ENCODE results near the gene ZNF853. TPM values are rescaled to one million over a fixed set of nuclear protein-coding genes. Genes with fewer than 3 reads are reported as not detected.

Gene ZNF853
- total and polyA plus RNA-seq, 10 of the 15 experiments (the other 5 are each of a cell fraction or from before 2014, with no cell fraction given), result 0.04 to 0.26 (median 0.05) TPM; not detected in 4

DNA sequence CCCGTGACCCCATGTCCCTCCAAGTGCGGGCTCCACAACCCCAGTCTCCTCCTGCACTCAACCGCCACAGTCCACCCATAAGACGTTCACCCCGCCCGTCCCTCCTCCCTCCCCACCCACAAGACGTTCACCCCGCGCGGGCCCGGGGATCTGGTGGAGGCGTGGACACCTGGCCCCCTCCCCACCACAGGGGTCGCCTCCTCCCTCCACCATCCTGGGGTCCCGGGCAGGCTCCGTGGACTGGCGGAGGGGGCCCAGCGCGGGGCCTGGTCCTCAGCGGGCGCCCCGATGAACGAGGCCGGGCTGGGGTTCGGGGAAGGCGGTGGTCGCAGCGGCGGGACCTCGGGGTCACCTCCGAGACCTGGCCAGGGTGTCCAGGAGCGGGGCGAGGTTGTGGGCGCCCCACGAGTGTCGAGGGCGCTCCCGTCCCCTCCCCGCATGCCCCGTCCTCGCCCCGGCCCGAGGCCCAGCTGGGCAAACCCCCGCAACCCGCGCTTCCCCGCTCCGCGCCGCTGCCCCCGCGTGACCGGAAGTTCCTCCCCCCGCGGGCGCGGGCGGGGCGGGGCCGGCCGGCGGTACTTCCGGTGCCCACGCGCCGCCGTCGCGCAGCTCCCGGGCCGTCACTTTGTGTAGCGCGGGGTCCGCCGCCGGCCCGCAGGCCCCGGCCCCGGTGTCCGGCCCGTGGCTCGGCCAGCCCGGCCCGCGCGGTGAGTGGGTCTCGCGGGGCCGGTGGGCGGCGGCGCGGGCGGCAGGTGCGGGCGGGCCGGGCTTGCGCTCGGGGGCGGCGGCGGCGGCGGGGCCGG is 21.5 kb downstream of the ZNF853 start, which contains the start of gene ZNF316 (continued):
- TF ChIP-seq, protein P1, sequence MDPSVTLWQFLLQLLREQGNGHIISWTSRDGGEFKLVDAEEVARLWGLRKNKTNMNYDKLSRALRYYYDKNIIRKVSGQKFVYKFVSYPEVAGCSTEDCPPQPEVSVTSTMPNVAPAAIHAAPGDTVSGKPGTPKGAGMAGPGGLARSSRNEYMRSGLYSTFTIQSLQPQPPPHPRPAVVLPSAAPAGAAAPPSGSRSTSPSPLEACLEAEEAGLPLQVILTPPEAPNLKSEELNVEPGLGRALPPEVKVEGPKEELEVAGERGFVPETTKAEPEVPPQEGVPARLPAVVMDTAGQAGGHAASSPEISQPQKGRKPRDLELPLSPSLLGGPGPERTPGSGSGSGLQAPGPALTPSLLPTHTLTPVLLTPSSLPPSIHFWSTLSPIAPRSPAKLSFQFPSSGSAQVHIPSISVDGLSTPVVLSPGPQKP (IDR thresholded peaks at IDR 0.05; ENCODE audit: low read depth, low read length), result peak; percentile 70
- no peak for TF ChIP-seq HSF1 (IDR thresholded peaks at IDR 0.05; ENCODE audit: low read depth, low read length)
- TF ChIP-seq ATF3 (IDR thresholded peaks at IDR 0.05; ENCODE audit: borderline replicate concordance, extremely low read depth, low read depth, low read length), result peak; percentile 69
- no peak for TF ChIP-seq FOS (IDR thresholded peaks at IDR 0.05; ENCODE audit: borderline replicate concordance, extremely low read depth, insufficient read length)
- TF ChIP-seq RUNX3 (IDR thresholded peaks at IDR 0.05; ENCODE audit: low read length), result 0 out of 2 replicates have a peak, but pooled peaks have one; percentile 13
- no peak for TF ChIP-seq YY1 (IDR thresholded peaks at IDR 0.05; ENCODE audit: low read depth, low read length)
- peak; percentile 68; the same call in 1 of the 2 replicates for TF ChIP-seq TCF3 (IDR thresholded peaks at IDR 0.05; ENCODE audit: borderline replicate concordance, insufficient read depth, low read depth, low read length)
- no peak for TF ChIP-seq JUNB (IDR thresholded peaks at IDR 0.05)
- TF ChIP-seq TCF7 (IDR thresholded peaks at IDR 0.05; ENCODE audit: borderline replicate concordance), result no peak
- TF ChIP-seq BACH1 (IDR thresholded peaks at IDR 0.05; ENCODE audit: borderline replicate concordance), result peak; percentile 97
- TF ChIP-seq, protein P2, sequence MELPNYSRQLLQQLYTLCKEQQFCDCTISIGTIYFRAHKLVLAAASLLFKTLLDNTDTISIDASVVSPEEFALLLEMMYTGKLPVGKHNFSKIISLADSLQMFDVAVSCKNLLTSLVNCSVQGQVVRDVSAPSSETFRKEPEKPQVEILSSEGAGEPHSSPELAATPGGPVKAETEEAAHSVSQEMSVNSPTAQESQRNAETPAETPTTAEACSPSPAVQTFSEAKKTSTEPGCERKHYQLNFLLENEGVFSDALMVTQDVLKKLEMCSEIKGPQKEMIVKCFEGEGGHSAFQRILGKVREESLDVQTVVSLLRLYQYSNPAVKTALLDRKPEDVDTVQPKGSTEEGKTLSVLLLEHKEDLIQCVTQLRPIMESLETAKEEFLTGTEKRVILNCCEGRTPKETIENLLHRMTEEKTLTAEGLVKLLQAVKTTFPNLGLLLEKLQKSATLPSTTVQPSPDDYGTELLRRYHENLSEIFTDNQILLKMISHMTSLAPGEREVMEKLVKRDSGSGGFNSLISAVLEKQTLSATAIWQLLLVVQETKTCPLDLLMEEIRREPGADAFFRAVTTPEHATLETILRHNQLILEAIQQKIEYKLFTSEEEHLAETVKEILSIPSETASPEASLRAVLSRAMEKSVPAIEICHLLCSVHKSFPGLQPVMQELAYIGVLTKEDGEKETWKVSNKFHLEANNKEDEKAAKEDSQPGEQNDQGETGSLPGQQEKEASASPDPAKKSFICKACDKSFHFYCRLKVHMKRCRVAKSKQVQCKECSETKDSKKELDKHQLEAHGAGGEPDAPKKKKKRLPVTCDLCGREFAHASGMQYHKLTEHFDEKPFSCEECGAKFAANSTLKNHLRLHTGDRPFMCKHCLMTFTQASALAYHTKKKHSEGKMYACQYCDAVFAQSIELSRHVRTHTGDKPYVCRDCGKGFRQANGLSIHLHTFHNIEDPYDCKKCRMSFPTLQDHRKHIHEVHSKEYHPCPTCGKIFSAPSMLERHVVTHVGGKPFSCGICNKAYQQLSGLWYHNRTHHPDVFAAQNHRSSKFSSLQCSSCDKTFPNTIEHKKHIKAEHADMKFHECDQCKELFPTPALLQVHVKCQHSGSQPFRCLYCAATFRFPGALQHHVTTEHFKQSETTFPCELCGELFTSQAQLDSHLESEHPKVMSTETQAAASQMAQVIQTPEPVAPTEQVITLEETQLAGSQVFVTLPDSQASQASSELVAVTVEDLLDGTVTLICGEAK (IDR thresholded peaks at IDR 0.05; ENCODE audit: borderline replicate concordance), result no peak
- TF ChIP-seq SMC3 (IDR thresholded peaks at IDR 0.05; ENCODE audit: borderline replicate concordance, low read length), result no peak
- TF ChIP-seq CEBPB (IDR thresholded peaks at IDR 0.05; ENCODE audit: borderline replicate concordance in 1 of 2, low read depth in 2 of 2, low read length in 2 of 2), result no peak
- TF ChIP-seq WRNIP1 (IDR thresholded peaks at IDR 0.05; ENCODE audit: borderline replicate concordance, low read depth, low read length), result no peak
- TF ChIP-seq IRF5 (IDR thresholded peaks at IDR 0.05; ENCODE audit: borderline replicate concordance), result no peak
- no peak; the same call in none of the 2 replicates for TF ChIP-seq DPF2 (IDR thresholded peaks at IDR 0.05)
- no peak for TF ChIP-seq SREBF1 (IDR thresholded peaks at IDR 0.05; ENCODE audit: low read length)
- no peak for TF ChIP-seq HDAC6 (IDR thresholded peaks at IDR 0.05; ENCODE audit: unreplicated experiment)
- no peak for TF ChIP-seq CHD1 (IDR thresholded peaks at IDR 0.05; ENCODE audit: low read depth, low read length)
- TF ChIP-seq EZH2 (IDR thresholded peaks at IDR 0.05; ENCODE audit: borderline replicate concordance, control insufficient read depth, low read depth, low read length), result no peak
